CD4-positive, alpha-beta T cell treated with Interleukin-17A for 1 hour (primary cell): ENCODE results near the gene TTBK1.
A peak's percentile ranks its signal among the peaks of the same experiment; 100 is the strongest.

Experiments used
- DNase-seq: peaks from one replicate; pipeline ENCODE4 v3.0.0-alpha.2; 2020

TTBK1 gene

DNA sequence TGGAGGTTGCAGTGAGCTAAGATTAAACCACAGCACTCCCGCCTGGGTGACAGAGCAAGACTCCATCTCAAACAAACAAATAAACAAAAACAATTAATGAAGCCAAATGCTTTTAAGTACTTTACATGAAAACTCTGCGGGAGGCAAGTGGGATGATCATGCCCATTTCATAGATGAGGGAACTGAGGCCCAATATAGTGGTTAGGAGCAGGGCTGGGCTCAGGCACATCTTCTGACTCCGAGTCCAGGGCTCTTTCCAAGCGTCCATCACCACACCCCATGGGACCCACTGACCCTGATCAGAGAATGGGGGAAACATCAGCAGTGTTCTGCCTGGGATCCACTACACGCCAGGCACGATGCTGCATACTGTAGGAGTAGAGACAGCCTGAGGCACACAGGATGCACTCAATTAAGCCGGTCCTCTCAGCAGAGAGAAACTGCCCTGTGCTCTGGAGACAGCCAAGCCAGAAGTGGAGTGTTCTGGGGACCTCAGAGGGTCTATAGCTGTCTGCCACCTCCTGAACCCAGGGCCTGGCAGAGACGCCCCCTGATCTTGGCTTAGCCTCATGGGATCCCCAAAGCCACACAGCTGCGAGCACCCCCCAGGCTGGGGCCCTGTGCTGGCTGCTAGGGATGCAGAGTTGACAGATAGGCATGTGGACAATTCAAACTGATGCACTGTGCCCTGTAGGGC lies 13.5 kb downstream of the TTBK1 start:
- DNase-seq = no peak

DNA sequence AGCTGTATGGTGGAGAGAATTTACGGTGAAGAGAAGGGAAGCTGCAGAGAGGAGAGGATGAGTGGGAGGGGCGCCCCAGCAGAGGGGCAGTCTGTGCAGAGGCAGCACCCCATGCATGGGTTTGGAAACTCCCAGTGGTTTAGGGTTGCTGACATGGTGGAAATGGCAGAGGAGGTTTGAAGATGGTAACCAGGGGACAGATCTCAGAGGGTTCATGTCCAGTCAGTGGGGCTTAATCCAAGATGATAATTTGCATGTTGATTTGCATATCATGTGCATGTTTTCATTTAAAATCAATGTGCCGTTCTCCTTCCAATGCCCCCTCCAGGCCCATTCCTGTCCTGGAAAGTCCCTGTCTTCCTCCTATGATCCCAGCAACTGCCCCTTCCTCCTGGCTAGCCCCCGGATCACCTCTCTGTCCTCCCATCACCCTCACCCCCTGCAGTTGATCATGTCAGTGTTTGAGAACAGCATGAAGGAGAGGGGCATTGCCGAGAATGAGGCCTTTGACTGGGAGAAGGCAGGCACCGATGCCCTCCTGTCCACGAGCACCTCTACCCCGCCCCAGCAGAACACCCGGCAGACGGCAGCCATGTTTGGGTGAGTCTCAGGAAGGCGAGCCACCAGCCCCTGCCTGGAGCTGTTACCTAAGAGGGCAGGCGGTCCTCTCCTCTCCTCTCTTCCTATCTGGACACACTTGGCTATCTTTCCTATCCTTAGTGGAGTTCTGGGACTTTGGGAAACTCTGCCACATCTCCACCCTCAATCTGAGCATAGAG lies 14.3 kb downstream of the TTBK1 start:
- DNase-seq = no peak

DNA sequence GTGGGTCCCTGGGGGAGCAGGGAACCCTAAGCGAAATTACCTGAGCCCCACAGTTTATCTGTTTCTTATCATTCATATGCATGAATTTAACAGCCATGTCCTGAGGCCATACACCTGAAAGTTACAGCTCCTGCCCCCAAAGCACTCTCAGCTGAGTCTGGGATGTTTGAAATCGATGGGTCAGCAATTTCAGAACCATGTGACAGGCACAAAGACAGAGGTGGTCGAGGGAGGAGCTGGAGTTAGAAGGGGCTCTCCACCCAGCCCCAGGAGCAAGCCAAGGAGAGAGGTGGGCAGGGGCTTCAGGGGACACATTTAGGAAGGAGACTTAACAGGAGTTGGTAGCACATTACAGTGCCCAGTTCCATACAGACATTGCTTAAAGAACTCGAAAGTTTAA lies 14.9 kb downstream of the TTBK1 start:
- no peak for DNase-seq

DNA sequence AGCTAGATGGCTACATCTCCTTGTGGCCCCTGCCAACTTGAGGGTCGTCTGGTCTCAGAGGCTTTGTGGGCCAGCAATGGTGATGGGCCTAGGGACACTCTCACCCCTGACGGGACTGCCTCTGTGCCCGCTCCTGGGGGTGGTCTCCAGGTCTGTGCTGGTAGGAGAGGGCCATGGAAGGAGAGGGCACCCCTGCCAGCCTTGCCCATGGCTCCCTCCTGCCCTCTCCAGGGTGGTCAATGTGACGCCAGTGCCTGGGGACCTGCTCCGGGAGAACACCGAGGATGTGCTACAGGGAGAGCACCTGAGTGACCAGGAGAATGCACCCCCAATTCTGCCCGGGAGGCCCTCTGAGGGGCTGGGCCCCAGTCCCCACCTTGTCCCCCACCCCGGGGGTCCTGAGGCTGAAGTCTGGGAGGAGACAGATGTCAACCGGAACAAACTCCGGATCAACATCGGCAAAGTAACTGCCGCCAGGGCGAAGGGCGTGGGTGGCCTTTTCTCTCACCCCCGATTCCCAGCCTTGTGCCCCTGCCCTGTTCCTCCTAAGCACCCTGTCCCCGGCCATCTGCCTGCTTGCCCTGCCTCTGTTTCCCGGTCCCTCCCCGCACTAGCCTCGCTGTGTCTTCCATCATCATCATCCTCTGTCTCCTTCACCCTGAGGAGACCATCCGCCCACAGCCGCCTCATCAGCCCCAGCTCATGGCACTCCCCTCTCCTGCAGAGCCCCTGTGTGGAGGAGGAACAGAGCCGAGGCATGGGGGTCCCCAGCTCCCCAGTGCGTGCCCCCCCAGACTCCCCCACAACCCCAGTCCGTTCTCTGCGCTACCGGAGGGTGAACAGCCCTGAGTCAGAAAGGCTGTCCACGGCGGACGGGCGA lies 15.8 kb downstream of the TTBK1 start:
- no peak for DNase-seq

DNA sequence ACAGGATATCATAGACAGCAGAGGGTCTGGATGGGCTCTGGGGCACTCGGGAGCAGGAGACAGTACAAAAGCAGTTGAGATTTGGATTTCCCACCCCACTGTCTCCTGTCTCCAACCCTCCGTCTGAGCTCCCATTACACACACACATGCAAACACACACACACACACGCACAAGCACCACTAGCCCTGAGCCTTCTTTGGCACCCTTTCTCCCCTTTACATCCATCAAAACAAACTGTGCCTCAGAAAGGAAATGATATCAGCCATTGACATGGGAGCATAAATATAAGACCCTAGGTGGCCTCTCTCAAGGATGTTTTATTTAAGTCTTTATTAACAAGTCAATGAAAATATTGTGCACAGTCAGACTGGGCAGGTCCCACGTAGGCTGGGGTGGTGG lies 17.5 kb downstream of the TTBK1 start:
- no peak for DNase-seq

DNA sequence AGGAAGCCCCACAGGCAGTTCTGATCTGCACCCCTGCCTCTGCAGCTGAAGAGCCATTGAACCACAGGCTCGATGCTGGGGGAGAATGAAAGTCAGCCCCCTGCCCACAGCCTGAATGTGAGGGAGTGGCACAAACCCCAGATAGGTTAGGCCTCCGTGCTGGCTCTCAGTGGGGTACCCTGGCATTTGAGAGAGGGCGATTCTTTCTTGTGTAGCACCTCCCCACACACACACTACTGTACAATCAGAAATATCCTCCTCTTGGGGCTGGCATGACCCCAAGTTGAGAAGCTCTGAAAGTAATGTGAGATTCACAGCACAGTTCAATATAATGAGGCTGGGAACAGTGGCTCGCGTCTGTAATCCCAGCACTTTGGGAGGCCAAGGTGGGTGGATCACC lies 17.9 kb downstream of the TTBK1 start:
- no peak for DNase-seq

DNA sequence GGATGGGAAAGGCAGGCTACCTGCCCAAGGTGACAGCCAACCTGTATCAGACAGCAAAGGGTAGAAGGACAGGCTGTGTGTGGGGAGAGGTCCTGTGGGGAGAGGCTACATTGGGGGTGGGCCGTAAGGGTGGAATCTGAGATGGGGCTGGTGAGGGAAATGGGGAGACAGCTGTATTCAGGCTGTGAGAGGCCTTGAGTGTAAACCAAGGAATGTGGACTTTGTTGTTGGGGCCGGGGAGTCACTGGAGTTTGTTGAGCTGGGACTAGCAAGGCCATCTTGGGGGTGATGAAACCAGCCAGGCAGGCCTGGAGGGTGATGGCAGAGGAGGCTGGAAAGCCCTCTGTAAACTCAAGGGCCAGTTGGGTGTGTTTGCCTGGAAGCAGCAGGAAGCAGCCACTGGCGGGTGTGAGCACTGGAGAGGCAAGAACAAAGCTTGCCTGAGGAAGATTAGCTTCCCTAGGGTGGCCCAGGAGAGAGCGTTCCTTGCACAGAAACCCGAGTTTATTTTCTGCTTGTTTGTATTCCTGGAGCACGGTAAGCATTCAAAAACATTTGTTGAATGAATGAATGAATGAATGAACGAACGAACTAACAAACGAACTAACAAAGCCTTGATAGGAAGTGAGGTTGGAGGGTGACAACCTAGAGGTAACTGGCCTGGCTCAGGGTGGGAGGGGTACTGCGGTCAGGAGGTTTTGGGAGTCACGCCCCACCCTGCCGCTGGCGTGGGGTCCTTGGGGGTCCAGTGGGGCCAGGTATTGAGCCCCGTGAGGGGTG lies 18.9 kb downstream of the TTBK1 start:
- no peak for DNase-seq

DNA sequence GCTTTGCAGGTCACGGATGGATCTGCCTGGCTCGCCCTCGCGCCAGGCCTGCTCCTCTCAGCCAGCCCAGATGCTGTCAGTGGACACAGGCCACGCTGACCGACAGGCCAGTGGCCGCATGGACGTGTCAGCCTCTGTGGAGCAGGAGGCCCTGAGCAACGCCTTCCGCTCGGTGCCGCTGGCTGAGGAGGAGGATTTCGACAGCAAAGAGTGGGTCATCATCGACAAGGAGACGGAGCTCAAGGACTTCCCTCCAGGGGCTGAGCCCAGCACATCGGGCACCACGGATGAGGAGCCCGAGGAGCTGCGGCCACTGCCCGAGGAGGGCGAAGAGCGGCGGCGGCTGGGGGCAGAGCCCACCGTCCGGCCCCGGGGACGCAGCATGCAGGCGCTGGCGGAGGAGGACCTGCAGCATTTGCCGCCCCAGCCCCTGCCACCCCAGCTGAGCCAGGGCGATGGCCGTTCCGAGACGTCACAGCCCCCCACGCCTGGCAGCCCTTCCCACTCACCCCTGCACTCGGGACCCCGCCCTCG lies 19.6 kb downstream of the TTBK1 start:
- DNase-seq = no peak

DNA sequence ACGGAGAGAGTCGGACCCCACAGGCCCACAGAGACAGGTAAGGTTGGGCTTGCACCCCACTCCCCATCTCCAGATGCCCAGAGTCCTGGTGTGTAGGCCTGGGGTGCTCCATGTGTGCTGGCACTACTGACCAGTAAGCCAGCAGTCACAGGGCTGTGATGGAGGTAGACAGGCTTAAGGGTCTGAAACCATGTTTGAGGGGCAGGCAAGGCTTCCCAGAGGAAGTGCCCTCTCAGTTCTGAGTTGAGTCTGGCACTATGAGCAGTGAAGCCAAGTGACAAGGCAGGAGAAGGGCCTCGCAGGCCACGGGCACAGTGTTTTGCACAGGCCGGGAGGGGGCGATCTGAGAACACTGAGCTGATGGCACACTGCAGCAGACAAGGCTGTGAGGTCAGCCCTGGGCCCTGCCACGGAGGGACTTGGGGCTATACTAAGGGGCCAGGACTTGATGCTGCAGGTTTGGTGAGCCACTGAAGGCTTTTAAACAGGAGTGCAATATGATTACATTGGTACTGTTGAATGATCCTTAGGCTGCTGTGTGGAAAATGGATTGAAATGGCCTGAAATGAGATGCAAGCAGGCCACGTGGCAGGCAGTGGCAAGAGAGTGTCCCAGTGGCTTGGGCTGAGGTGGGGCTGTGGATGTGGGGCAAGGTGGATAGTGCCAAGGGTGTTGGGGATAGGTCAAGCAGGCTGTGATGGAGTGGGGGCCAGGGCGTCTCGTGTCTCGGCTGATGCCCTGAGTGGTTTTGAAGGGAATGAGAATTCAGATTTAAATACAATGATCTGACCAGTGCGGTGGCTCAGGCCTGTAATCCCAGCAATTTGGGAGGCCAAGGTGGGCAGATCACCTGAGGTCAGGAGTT lies 20.3 kb downstream of the TTBK1 start:
- DNase-seq = peak; percentile 81

DNA sequence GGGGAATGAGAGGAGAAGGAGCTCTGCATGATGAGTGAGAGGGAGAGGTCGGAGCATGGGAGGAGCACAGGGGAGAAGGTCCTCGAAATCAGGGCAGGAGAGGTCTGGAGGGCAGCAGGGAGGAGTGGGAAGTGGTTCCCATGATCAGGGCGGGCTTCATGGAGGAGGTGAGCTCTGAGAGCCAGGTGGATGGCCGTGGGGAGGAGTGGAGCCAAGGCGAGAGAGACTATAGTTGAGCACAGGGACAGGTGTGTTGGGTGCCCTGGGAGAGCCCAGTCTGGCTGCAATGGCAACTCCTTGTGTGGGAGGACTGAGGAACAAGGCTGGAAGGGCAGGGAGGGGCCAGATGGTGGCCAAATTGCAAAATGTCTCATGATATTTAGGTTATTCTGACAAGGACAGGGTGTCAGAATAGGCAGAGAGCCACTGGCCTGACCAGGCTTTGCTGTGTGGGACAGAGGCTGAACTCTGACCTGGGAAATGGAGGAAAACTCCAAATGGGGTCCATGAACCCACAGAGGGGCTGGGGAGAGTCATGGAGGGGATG lies 21.4 kb downstream of the TTBK1 start:
- DNase-seq = no peak

DNA sequence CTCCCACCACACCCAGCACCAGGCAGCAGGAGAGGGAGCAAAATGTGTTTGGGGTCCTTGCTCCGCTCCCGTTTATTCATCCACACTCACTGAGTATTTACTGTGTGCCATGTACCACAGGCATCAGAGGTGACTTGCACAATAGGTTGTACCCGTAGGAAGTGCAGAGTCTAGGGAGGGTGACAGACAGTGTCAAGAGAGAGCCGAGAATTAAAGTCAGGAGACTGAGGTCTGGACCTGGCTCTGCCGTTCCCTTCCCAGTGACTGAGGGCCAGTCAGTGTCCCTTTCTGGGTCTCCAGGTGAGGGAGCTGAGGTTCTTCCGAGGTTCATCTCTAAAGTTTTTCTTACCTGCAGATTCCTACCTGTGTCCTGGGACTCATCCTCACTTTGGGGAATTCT lies 22.3 kb downstream of the TTBK1 start:
- no peak for DNase-seq

DNA sequence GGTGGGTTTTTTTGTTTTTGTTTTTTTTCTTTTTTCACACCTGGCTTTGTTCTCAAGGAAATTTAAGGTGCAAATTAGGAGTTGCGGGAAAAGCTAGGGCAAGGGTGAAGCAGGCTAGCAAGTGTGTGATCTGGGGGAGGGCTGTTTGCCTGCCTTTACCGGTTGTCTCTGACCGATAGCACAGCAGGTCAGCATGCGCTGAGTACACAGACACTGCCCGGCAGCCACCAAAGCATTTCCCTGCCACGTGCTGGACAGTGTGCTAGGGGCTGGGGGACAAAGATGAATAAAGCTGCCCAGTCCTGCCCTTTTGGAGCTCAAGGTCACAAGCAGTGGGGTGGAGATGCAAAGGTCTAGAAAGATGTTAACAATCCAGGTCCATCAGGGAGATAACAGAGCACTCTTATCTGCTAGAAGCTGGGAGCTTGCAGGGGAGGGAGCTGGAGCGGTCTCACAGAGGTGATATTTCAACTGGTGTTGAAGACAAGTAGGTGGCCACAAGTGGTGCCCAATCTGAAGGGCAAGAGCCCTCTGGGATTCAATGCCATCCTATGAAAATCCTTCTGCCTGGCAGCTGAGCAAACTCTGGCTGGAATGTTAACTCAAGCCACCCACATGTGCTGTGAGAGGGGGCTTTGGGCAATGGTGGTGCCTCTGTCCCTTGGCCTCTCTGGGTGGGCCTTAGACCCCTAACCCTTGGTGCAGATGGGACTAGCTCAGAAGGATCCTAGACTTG lies 24.5 kb downstream of the TTBK1 start:
- no peak for DNase-seq

DNA sequence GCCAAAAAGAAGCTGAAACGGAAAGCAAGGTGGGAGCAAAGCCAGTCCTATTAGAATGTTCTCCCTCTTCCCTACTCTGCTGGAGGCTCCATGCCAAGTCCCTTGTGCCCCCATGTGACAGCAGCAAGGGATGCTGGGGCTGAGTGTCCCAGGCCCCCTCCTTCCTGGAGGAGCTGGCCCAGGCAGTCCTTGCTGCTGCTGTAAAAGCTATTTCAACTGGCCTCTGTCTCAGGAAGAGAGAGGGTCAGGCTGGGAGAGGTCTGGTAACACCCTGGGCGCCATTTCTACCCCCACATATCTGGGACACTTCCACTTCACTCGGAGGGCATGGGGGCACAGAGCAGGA lies 25.0 kb downstream of the TTBK1 start:
- no peak for DNase-seq

DNA sequence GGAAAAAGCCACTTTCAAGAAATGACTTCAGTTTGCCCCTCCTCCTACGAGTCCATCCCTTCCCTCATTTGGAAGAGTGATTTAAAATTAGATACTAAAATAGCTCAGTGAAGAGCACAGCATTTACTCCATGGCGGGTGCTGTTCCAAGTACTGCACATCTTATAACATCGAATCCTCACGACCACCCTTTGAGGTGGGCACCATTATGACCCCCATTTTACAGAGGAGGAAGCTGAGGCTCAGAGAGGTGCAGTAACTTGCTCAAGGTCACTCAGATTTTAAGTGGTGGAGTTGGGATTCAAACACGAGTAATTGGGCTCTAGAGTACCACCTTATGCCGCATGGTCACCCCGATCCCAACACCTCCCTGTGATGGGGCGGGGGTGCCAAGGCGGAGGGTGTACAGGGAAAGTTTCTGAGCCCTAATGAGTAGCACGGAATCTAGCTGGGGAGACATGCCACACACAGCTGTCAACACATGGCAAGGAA lies 25.5 kb downstream of the TTBK1 start:
- DNase-seq = no peak

DNA sequence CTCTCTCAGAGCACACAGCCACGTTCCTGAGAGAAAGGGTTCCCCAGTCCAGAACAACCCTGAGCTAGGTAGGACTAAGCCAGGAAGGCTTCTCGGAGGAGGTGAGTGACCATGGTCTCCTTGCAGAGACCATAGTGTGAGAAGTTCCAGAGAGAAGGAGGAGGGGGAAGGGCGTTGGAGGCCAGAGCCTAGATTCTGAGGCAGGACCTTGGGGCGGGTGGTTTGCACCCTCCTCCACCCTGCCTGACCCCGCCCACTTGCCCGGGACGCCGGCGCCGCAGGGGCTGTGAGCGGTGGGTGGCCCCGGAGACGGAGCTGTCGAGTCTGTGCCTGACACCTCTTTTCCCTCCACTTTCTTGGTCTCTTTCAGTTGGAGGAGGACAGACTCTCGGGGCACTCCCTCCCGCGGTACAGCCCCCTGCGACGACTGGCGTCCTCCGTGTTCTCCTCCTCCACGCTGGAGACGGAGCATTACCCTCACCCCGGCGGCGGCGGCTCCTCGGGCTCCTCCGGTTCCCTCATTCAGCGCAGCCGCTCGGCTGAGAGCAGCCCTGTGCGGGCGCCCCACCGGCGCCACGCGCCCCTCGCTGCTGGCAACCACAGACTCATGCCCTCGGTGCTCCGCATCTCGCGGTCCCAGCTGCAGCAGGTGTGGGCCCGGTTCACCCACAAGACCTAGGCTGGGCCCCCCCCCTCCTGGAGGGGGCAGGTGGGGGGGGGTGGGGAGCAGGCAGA lies 26.2 kb downstream of the TTBK1 start:
- DNase-seq = peak; percentile 49

DNA sequence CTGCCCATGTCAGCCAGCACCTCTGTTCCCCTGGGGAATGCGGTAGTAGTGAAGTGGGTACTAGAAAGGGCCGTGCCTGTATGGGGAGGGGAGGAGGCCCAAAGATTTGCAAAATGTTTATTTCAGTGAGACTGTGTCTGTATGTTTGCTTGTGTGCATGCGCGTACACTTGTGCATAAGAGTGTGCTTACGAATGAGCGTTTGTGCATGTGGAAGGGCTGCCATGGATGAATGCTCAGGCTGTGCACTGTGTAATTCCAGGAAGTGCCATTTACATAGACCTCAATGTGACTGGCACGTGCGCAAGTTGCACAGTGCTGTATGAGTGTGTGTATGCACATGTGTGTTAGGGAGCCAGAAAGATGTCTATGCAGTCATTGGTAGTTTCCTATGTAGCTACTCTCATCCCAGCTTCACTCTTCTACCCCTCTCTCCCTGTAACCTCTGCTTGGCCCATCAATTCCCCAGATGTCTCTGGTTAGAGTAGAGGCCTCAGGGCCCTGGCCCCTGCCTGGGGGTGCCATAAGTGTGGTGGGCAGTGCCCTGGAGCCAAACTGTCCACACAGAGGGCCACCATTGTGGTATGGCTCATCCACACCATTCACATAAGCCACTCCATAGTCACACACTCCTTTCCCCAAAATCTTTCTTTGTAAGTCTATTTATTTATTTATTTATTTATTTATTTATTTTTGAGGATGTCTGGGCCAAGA lies 28.0 kb downstream of the TTBK1 start:
- DNase-seq = no peak

DNA sequence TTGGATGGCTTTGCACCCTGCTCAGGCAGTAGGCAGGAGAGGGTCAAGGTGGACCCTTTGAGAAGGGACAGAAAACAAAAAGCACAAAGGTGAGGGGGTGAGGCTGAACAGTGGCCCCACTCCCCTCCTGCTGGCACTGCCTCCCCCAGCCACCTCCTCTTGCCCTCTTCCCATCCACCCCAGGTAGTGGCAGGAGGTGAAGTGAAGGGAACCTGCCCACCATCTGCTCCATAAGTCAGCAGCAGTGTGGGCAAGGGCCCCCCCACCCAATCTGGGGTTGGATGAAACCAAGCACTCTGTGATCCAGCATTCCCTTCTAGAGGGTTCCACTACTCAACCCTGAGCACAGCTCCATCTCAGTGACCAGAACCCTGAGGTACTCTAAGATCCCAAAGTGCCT lies 28.7 kb downstream of the TTBK1 start:
- DNase-seq = no peak

DNA sequence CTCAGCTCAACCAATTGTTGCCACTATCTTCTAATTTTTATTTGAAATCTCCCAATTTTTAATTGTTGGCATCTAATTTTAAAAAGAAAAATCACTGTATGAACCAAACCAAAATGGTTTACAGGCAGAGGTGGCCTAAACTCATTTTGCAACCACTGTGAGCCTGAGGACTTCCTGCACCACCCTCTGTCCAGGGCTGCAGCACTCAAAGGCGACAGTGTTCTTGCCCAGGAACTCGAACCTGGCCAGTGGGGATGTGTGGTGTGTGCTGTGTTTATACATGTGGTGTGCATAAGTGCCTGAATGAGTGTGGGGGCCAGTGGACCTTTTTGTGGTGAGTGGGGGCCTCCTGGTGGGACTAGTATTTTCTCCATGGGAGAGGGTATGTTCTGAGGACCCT lies 30.4 kb downstream of the TTBK1 start:
- DNase-seq = no peak
